Sigmoid colon (tissue), 7 donors: ENCODE data around the gene DRAP1. TPM values are rescaled to one million over a fixed set of nuclear protein-coding genes. Genes with fewer than 3 reads are reported as not detected.

Source experiments
- DNase-seq: peaks from one replicate; pipeline ENCODE4 v3.0.0-alpha.2; 2019
- H3K27ac ChIP-seq, 4 donors: fragments of 200-600 bp; sonication (generic); one replicate each; pipeline ENCODE4 v1.5.1; 2016 to 2019; ENCODE audit warnings: mild to moderate bottlenecking in 1 of 4
- H3K27me3 ChIP-seq, 3 donors: fragments of 200-600 bp; sonication (generic); one replicate each; pipeline ENCODE4 v1.5.1; 2019; ENCODE audit warnings: mild to moderate bottlenecking in 1 of 3
- H3K36me3 ChIP-seq, 4 donors: fragments of 200-600 bp; sonication (generic); one replicate each; pipeline ENCODE4 v1.5.1; 2016 to 2019
- H3K4me1 ChIP-seq, 4 donors: fragments of 200-600 bp; sonication (generic); one replicate each; pipeline ENCODE4 v1.5.1; 2017 to 2019
- H3K4me3 ChIP-seq, 4 donors: fragments of 200-600 bp; sonication (generic); one replicate each; pipeline ENCODE4 v1.5.1; 2017 to 2019; ENCODE audit warnings: mild to moderate bottlenecking in 2 of 4, moderate library complexity in 1 of 4
- H3K9me3 ChIP-seq, 4 donors: fragments of 200-600 bp in 3 of 4; sonication (generic) in 3 of 4; one replicate each; pipeline versions ENCODE4 v1.5.1 to v1.6.1; 2013 to 2019
- CTCF ChIP-seq, 4 experiments: fragments of 450-650 bp in 3 of 4; fragments of 200-600 bp in 1 of 4; IDR thresholded peaks; one replicate each; pipeline ENCODE4 v1.5.1; 2016 to 2019; ENCODE audit warnings: antibody characterized with exemption in 4 of 4, mild to moderate bottlenecking in 3 of 4, moderate library complexity in 2 of 4
- EP300 ChIP-seq, 4 donors: sonication (generic); formaldehyde crosslinking; IDR thresholded peaks; one replicate each; pipeline ENCODE4 v1.6.1; 2017; ENCODE audit warnings: antibody characterized with exemption in 4 of 4
- POLR2A ChIP-seq, 2 donors: fragments of 450-650 bp; IDR thresholded peaks; one replicate each; pipeline ENCODE4 v1.6.1; 2016; ENCODE audit warnings: antibody characterized with exemption in 2 of 2, mild to moderate bottlenecking in 2 of 2, moderate library complexity in 2 of 2
- POLR2AphosphoS5 ChIP-seq, 4 donors: sonication (generic); formaldehyde crosslinking; IDR thresholded peaks; one replicate each; pipeline ENCODE4 v1.6.1; 2017; ENCODE audit warnings: antibody characterized with exemption in 4 of 4
- WGBS, 2 donors: extraction: QIAGEN DNeasy Blood & Tissue Kit; methylation state at CpG; one replicate each; pipeline ENCODE4 v1.1.7; 2013; 5-methylcytosine and 5-hydroxymethylcytosine counted together
- intact Hi-C: fragments of 100-400 bp; cut with DNase I; formaldehyde crosslinking; loops from one replicate; pipeline ENCODE4 v1.15.1; 2023
- polyA plus RNA-seq, 3 donors: library from polyadenylated mRNA; stranded (reverse); fragments of 200-250 nt; gene quantifications; one replicate each; pipeline ENCODE4 v1.2.3, GENCODE V29; 2013
- total RNA-seq, 4 donors: library from RNA; depleted of rRNA; stranded (reverse); fragments of >200 nt; gene quantifications; one replicate each; pipeline ENCODE4 v1.1.0, GENCODE V29; 2016
- donor health status: healthy with polysubstance abuse.
- donor health status: Bipolar disorder and iron deficiency.
- donor health status: healthy.

DRAP1 gene
- total and polyA plus RNA-seq, 7 donors, result 58.9 to 115 (median 77.5) TPM

- Histone ChIP-seq H3K27me3 (no peaks in the 10 kb centered on the region), H3K27ac (peak overlapping the region; percentile 86 to 98 (median 90)), H3K36me3 (peaks cover 0 to 36% (median 6%) of the 10 kb centered on the region in 4 donors), H3K9me3 (no peaks in the 10 kb centered on the region), H3K4me3 (peak overlapping the region; percentile 68 to 99 (median 92)), H3K4me1 (peaks cover 0 to 53% (median 49%) of the 10 kb centered on the region in 4 donors)
- 0 to 1% methylated on average over 60 of the region's 60 CpGs for WGBS, 2 donors
- intact Hi-C loops, result loop anchor here (1.0 to 5.0 kb wide), 3 partner anchors 29 to 62 kb away; partner anchors contain the start of genes CCDC85B, CFL1 and SART1
- TF ChIP-seq POLR2AphosphoS5 (IDR thresholded peaks at IDR 0.05) (peak in 1 of 4 donors; percentile 18), POLR2A (IDR thresholded peaks at IDR 0.05) (no peak)
- peak; percentile 84 for DNase-seq
Observed at GRCh38 chr11:65919573-65920371, 546 bp downstream of the DRAP1 start.

- Histone ChIP-seq H3K27ac (peak overlapping the region; percentile 86 to 98 (median 90)), H3K27me3 (no peaks in the 10 kb centered on the region), H3K36me3 (peaks cover 0 to 36% (median 6%) of the 10 kb centered on the region in 4 donors), H3K4me3 (peak overlapping the region; percentile 68 to 99 (median 92)), H3K9me3 (no peaks in the 10 kb centered on the region), H3K4me1 (peaks cover 0 to 46% (median 43%) of the 10 kb centered on the region in 4 donors)
- intact Hi-C loops, result no loop called here
- TF ChIP-seq POLR2AphosphoS5 (IDR thresholded peaks at IDR 0.05) (no peak), CTCF (IDR thresholded peaks at IDR 0.05) (no peak), POLR2A (IDR thresholded peaks at IDR 0.05) (no peak), EP300 (IDR thresholded peaks at IDR 0.05) (no peak)
- DNase-seq, result peak; percentile 74
- 29 to 63% methylated on average over 15 of the region's 15 CpGs for WGBS, 2 donors
Observed at GRCh38 chr11:65920372-65920802, 1.2 kb downstream of the DRAP1 start.

- Histone ChIP-seq H3K4me3 (peak overlapping the region in 1 of 4 donors; percentile 99), H3K36me3 (peaks cover 0 to 36% (median 6%) of the 10 kb centered on the region in 4 donors), H3K9me3 (no peaks in the 10 kb centered on the region), H3K27me3 (no peaks in the 10 kb centered on the region), H3K4me1 (peaks cover 0 to 39% (median 36%) of the 10 kb centered on the region in 4 donors), H3K27ac (peak overlapping the region in 1 of 4 donors; percentile 86)
- intact Hi-C loops, result no loop called here
- DNase-seq, result no peak
- TF ChIP-seq CTCF (IDR thresholded peaks at IDR 0.05) (no peak), POLR2AphosphoS5 (IDR thresholded peaks at IDR 0.05) (no peak), EP300 (IDR thresholded peaks at IDR 0.05) (no peak), POLR2A (IDR thresholded peaks at IDR 0.05) (no peak)
- 79 to 90% methylated on average over 12 of the region's 12 CpGs for WGBS, 2 donors
Observed at GRCh38 chr11:65921033-65921555, 1.9 kb downstream of the DRAP1 start.

GRCh38 chr11:65921876-65922275 is 2.6 kb downstream of the DRAP1 start:
- Histone ChIP-seq H3K4me1 (peaks cover 0 to 31% (median 28%) of the 10 kb centered on the region in 4 donors), H3K4me3 (no peak overlapping the region), H3K9me3 (no peaks in the 10 kb centered on the region), H3K27ac (no peak overlapping the region), H3K27me3 (no peaks in the 10 kb centered on the region), H3K36me3 (peaks cover 0 to 36% (median 6%) of the 10 kb centered on the region in 4 donors)
- WGBS, 2 donors, result 95% methylated on average over 10 of the region's 10 CpGs
- intact Hi-C loops, result no loop called here
- TF ChIP-seq CTCF (IDR thresholded peaks at IDR 0.05), result no peak
- no peak for TF ChIP-seq POLR2AphosphoS5 (IDR thresholded peaks at IDR 0.05)
- TF ChIP-seq POLR2A (IDR thresholded peaks at IDR 0.05), result no peak
- TF ChIP-seq EP300 (IDR thresholded peaks at IDR 0.05), result no peak
- no peak for DNase-seq

GRCh38 chr11:65922565-65922964 is 3.3 kb downstream of the DRAP1 start:
- TF ChIP-seq POLR2A (IDR thresholded peaks at IDR 0.05) (no peak), EP300 (IDR thresholded peaks at IDR 0.05) (no peak), POLR2AphosphoS5 (IDR thresholded peaks at IDR 0.05) (no peak), CTCF (IDR thresholded peaks at IDR 0.05) (no peak)
- no peak overlapping the region for H3K27ac ChIP-seq
- peaks cover 0 to 31% (median 6%) of the 10 kb centered on the region in 4 donors for H3K36me3 ChIP-seq
- H3K27me3 ChIP-seq, result no peaks in the 10 kb centered on the region
- peaks cover 0 to 25% (median 21%) of the 10 kb centered on the region in 4 donors for H3K4me1 ChIP-seq
- no peaks in the 10 kb centered on the region for H3K9me3 ChIP-seq
- WGBS, 2 donors, result 84 to 86% methylated on average over 3 of the region's 3 CpGs
- H3K4me3 ChIP-seq, result no peak overlapping the region
- intact Hi-C loops, result no loop called here
- DNase-seq, result no peak
